ENCODE results near the gene ZFP36. TPM values are rescaled to one million over a fixed set of nuclear protein-coding genes. Genes with fewer than 3 reads are reported as not detected.

ZFP36 gene
- total RNA-seq, 1 donor from 2014 or later: 111 TPM

GRCh38 chr19:39365531-39365930, 41.1 kb upstream of the ZFP36 start:
- DNase-seq (ENCODE audit: low spot score in 2 of 2, unreplicated experiment in 2 of 2): no peak
- Mint-ChIP-seq H3K4me3 (no peak overlapping the region), H3K4me1 (no peaks in the 10 kb centered on the region), H3K27me3 (ENCODE audit: low read depth) (no peaks in the 10 kb centered on the region), H3K27ac (no peak overlapping the region), H3K9me3 (no peaks in the 10 kb centered on the region), H3K36me3 (peaks cover 36% of the 10 kb centered on the region)
- no peak for TF ChIP-seq CTCF (IDR thresholded peaks at IDR 0.05; ENCODE audit: unreplicated experiment)

- H3K4me3 Mint-ChIP-seq: no peak overlapping the region
- H3K36me3 Mint-ChIP-seq: peaks cover 39% of the 10 kb centered on the region
Observed at GRCh38 chr19:39369200-39369599, 37.4 kb upstream of the ZFP36 start.

GRCh38 chr19:39370735-39371134, 35.9 kb upstream of the ZFP36 start:
- Mint-ChIP-seq H3K4me1 (no peaks in the 10 kb centered on the region), H3K27me3 (ENCODE audit: low read depth) (no peaks in the 10 kb centered on the region), H3K4me3 (no peak overlapping the region), H3K27ac (no peak overlapping the region), H3K9me3 (no peaks in the 10 kb centered on the region), H3K36me3 (peaks cover 42% of the 10 kb centered on the region)
- no peak for TF ChIP-seq CTCF (IDR thresholded peaks at IDR 0.05; ENCODE audit: unreplicated experiment)
- no peak for DNase-seq (ENCODE audit: low spot score in 2 of 2, unreplicated experiment in 2 of 2)

More at GRCh38 chr19:39369200-39369599, 37.4 kb upstream of the ZFP36 start:
- Mint-ChIP-seq H3K27me3 (ENCODE audit: low read depth) (no peaks in the 10 kb centered on the region), H3K4me1 (no peaks in the 10 kb centered on the region), H3K27ac (no peak overlapping the region), H3K9me3 (no peaks in the 10 kb centered on the region)
- no peak for DNase-seq (ENCODE audit: low spot score in 2 of 2, unreplicated experiment in 2 of 2)
- TF ChIP-seq CTCF (IDR thresholded peaks at IDR 0.05; ENCODE audit: unreplicated experiment): no peak

- Mint-ChIP-seq H3K27me3 (ENCODE audit: low read depth) (no peaks in the 10 kb centered on the region), H3K4me3 (no peak overlapping the region), H3K36me3 (peaks cover 37% of the 10 kb centered on the region), H3K27ac (peak overlapping the region; percentile 70), H3K9me3 (no peaks in the 10 kb centered on the region), H3K4me1 (no peaks in the 10 kb centered on the region)
- DNase-seq (ENCODE audit: low spot score in 2 of 2, unreplicated experiment in 2 of 2): no peak
- no peak for TF ChIP-seq CTCF (IDR thresholded peaks at IDR 0.05; ENCODE audit: unreplicated experiment)
Observed at GRCh38 chr19:39372047-39372802, 34.4 kb upstream of the ZFP36 start.

- no peak overlapping the region for H3K4me3 Mint-ChIP-seq
- no peak for TF ChIP-seq CTCF (IDR thresholded peaks at IDR 0.05; ENCODE audit: unreplicated experiment)
- no peaks in the 10 kb centered on the region for H3K9me3 Mint-ChIP-seq
- DNase-seq (ENCODE audit: low spot score in 2 of 2, unreplicated experiment in 2 of 2): no peak
- H3K27ac Mint-ChIP-seq: peak overlapping the region; percentile 70
- no peaks in the 10 kb centered on the region for H3K27me3 Mint-ChIP-seq (ENCODE audit: low read depth)
- H3K4me1 Mint-ChIP-seq: no peaks in the 10 kb centered on the region
- peaks cover 37% of the 10 kb centered on the region for H3K36me3 Mint-ChIP-seq
Observed at GRCh38 chr19:39372941-39373340, 33.7 kb upstream of the ZFP36 start.
